ENCODE results near the gene UVRAG.
"Not testable (repeated sequence)": the region's sequence is repeated elsewhere in the genome, so short reads cannot be mapped to it uniquely, and the experiment has no call there.

The UVRAG gene

GRCh38 chr11:75946531-75947530 lies 131.8 kb downstream of the UVRAG start:
- no peak for DNase-seq (ENCODE audit: low read depth in 4 of 4, low spot score in 1 of 4)

DNA sequence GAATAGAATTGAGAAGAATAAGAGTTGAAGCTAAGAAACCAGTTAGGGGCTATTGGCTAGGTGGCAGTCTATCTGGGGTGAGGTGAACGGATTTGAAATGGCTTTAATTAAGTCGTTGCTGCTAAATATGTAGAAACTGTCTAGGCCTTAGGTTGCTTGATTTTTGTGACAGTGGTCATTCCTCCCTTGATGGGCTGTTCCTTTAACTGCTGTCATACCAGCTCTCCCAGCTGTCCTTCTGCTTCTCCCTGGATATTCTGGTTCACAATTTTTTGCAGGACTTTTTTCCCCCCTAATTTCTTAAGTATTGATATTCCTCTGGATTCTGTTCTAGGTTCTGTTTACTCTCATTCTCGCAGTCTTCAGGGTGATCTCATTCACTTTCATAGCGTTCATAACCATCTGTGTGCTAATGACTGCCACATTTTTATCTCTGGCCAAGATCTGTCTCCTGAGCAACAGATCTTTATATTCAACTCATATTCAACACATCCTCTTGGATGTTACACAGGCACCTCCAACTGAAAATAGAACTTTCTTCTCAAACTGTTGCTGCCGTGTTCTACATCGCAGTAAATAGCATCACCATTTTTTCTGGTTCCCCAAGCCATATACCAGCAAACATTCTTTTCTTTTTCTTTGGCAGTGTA lies 134.1 kb downstream of the UVRAG start:
- DNase-seq (ENCODE audit: low read depth in 4 of 4, low spot score in 1 of 4), result no peak

- DNase-seq (ENCODE audit: low read depth in 4 of 4, low spot score in 1 of 4), result no peak
These were observed 135.1 kb downstream of the UVRAG start for GRCh38 chr11:75950141-75950540.

GRCh38 chr11:75954039-75954438 lies 139.0 kb downstream of the UVRAG start:
- no peak for DNase-seq (ENCODE audit: low read depth in 4 of 4, low spot score in 1 of 4)

- no peak for DNase-seq (ENCODE audit: low read depth in 4 of 4, low spot score in 1 of 4)
These were observed 140.4 kb downstream of the UVRAG start for GRCh38 chr11:75955443-75955842.

DNA sequence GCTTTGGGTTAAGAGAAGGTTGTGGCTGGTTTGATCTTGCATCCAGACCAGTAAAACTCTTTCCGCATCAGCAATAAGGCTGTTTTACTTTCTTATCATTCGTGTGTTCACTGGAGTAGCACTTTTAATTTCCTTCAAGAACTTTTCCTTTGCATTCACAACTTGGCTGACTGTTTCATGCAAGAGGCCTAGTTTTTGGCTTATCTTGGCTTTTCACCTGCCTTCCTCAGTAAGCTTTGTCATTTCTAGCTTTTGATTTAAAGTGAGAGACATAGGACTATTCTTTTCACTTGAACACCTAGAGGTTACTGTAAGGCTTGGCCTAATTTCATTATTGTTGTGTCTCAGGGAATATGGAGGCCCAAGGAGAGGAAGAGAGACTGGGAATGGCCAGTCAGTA lies 144.5 kb downstream of the UVRAG start:
- no peak for DNase-seq (ENCODE audit: low read depth in 4 of 4, low spot score in 1 of 4)

DNA sequence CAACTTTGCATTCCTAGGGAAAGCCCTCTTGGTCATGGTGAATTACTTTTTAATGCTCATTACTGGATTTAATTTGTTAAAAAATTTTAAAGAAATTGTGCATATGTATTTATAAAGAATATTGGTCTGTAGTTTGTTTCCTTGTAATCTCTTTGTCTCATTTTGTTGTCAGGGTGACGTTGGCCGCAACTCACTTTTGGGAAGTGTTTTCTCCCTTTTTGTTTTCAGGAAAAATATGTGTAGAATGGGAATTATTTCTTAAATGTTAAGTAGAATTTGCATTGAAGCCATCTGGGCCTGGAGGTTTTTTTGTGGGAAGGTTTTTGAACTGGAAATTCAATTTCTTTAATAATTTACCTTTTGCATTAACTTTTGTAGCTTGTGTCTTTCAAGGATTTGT lies 149.1 kb downstream of the UVRAG start:
- no peak for DNase-seq (ENCODE audit: low read depth in 4 of 4, low spot score in 1 of 4)

DNA sequence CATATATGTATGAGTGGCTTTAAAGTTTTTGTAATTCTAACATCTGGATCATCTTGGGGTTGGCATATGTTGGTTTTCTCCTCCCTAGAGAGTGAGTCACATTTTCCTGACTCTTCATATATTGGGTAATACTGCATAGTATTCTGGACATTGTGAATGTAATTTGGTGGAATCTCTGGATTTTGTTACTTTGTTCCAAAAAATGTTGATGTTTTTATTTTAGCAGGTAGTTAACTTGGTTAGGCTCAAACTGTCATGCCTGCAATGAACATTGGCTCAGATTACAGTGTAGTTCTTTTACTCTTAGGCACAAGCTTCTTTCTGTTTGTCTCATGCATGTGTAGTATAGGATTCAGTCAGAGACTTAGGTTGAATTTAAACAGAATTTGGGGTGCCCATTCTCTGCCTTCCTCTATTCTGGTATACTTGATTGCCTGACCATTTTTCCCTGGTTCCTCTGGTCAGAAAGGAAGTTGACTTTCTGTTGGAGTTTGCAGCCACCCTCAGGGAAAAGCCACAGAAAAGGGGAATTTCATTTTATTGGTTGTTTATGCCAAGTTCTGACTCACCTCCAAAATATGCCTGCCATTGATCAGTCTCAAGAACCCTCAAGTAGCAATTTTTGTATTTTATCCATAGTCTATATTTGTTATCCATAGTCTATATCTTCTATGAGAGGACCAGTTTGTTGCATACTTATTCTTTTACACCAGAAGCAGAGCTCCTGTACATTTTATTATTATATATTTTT lies 151.7 kb downstream of the UVRAG start:
- no peak for DNase-seq (ENCODE audit: low read depth in 4 of 4, low spot score in 1 of 4)

DNA sequence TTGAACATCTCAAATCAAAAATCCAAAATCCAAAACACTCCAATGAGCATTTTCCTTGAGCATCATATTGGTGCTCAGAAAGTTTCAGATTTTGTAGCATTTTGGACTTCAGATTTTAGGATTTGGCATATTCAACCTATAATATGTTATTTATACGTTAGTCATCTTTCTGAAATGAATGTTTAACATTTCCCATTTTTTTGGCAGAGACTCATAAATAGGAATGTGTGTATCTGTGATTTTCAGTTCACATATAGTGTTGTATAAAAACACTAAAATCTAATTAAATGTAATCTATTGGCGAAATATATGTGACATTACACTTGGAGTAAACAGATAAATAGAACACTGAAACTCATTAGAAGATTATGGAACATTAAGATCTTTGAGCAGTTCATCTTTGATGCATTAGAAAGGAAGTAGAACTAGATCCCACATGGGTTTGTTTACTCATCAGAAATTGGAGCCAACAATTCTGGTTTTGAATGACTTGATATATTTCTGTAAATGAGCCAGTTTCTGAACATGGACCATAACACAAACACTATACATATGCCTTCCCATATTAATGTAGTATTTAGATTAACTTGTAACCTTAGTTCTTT lies 153.1 kb downstream of the UVRAG start:
- DNase-seq (ENCODE audit: low read depth in 4 of 4, low spot score in 1 of 4), result no peak

- DNase-seq (ENCODE audit: low read depth in 4 of 4, low spot score in 1 of 4), result no peak
These were observed 154.8 kb downstream of the UVRAG start for GRCh38 chr11:75969626-75970308.

DNA sequence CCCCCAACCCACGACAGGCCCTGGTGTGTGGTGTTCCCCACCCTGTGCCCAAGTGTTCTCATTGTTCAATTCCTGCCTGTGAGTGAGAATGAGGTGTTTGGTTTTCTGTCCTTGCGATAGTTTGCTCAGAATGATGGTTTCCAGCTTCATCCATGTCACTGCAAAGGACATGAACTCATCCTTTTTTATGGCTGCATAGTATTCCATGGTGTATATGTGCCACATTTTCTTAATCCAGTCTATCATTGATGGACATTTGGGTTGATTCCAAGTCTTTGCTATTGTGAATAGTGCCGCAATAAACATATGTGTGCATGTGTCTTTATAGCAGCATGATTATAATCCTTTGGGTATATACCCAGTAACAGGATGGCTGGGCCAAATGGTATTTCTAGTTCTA lies 158.7 kb downstream of the UVRAG start:
- DNase-seq (ENCODE audit: low read depth in 4 of 4, low spot score in 1 of 4), result not testable (repeated sequence)

GRCh38 chr11:75979075-75979474 lies 164.1 kb downstream of the UVRAG start:
- not testable (repeated sequence) for DNase-seq (ENCODE audit: low read depth in 4 of 4, low spot score in 1 of 4)

GRCh38 chr11:75979479-75980027 lies 164.5 kb downstream of the UVRAG start:
- not testable (repeated sequence) for DNase-seq (ENCODE audit: low read depth in 4 of 4, low spot score in 1 of 4)

GRCh38 chr11:75980031-75980430 lies 165.0 kb downstream of the UVRAG start:
- no peak for DNase-seq (ENCODE audit: low read depth in 4 of 4, low spot score in 1 of 4)

GRCh38 chr11:75981546-75981945 lies 166.5 kb downstream of the UVRAG start:
- no peak for DNase-seq (ENCODE audit: low read depth in 4 of 4, low spot score in 1 of 4)

- no peak for DNase-seq (ENCODE audit: low read depth in 4 of 4, low spot score in 1 of 4)
These were observed 167.3 kb downstream of the UVRAG start for GRCh38 chr11:75982309-75982708.

DNA sequence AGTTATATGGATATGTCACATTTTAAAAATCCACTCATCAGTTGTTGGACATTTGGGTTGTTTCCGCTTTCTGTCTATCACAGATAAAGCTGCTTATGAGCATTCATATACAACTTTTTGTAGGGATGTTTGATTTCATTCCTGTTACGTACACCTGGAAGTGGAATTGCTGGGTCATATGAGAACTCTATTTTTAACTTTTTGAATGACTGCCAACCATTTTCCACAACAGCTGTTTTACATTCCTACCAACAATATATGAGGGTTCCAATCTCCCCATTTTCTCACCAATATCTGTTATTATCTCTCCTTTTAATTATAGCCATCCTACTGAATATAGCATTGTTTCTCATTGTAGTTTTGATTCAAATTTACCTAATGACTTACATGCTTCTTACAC lies 172.0 kb downstream of the UVRAG start:
- no peak for DNase-seq (ENCODE audit: low read depth in 4 of 4, low spot score in 1 of 4)

DNA sequence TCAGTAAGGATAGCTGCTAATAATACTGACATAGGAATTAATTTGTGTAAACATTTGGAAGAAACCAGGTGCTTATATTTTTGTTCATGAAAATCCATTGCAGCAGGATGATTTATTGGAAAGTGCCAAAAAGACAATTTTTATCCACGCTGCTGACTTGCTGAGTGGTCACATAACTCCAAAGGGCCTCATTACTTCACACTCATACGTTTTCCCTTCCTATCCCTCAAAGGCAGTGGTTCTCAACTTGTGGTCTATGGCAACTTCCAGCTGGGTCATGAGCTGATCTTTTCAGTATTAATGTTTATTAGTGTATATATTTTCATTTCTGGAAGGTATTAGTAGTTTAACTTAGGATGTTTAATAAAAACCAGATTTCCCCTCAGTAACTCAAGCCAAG lies 178.1 kb downstream of the UVRAG start:
- DNase-seq (ENCODE audit: low read depth in 4 of 4, low spot score in 1 of 4), result no peak

DNA sequence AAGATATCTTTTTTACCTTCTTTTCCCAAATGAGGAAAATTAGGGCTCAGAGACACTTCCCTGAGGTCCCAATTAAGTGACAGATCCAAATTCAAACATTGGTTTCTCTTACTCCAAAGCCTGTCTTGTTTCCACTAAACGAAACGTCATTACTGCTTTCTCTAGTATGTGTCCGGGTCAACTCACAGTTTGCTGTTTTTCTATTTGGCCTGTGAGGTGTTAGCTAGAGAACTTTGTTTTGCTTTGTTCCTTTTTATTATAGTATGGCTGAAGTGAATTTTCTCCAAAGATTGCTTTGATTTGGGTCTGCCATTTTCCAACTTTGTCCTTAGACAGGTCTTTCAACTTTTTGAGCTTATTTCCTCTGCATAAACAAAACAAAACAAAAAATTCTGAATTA lies 179.6 kb downstream of the UVRAG start:
- DNase-seq (ENCODE audit: low read depth in 4 of 4, low spot score in 1 of 4), result no peak
